Stimulated activated naive CD8-positive, alpha-beta T cell treated with anti-CD3 and anti-CD28 coated beads, Interleukin-15, Interleukin-2, amounts not matched to agents 100 U/mL and 50 U/mL, for 24 hours (primary cell): ENCODE results near the gene CNTN3.

Source experiments
- ATAC-seq: fragments of 150-1000 bp; cut with Tn5 transposase; one replicate; pipeline ENCODE4 v1.10.0; 2021
- DNase-seq: peaks from one replicate; pipeline ENCODE4 v3.0.0; 2021

The CNTN3 gene

GRCh38 chr3:74611206-74611605 is 3.3 kb downstream of the CNTN3 start:
- ATAC-seq (no peak), DNase-seq (no peak)

GRCh38 chr3:74607803-74608202 is 6.7 kb downstream of the CNTN3 start:
- DNase-seq, result no peak

GRCh38 chr3:74606996-74607395 is 7.5 kb downstream of the CNTN3 start:
- ATAC-seq (no peak), DNase-seq (no peak)

More at GRCh38 chr3:74607803-74608202, 6.7 kb downstream of the CNTN3 start:
- ATAC-seq, result no peak

- DNase-seq (no peak), ATAC-seq (no peak)
These were observed 9.0 kb downstream of the CNTN3 start for GRCh38 chr3:74605437-74605836.

GRCh38 chr3:74603292-74603691 is 11.2 kb downstream of the CNTN3 start:
- ATAC-seq (no peak), DNase-seq (no peak)

GRCh38 chr3:74602471-74602870 is 12.0 kb downstream of the CNTN3 start:
- ATAC-seq, result no peak
- DNase-seq, result no peak

- DNase-seq (no peak), ATAC-seq (no peak)
These were observed 12.7 kb downstream of the CNTN3 start for GRCh38 chr3:74601793-74602192.

GRCh38 chr3:74599564-74599963 is 14.9 kb downstream of the CNTN3 start:
- no peak for DNase-seq
- no peak for ATAC-seq

GRCh38 chr3:74593152-74593551 is 21.3 kb downstream of the CNTN3 start:
- ATAC-seq, result no peak

GRCh38 chr3:74592359-74592758 is 22.1 kb downstream of the CNTN3 start:
- no peak for DNase-seq
- ATAC-seq, result no peak

More at GRCh38 chr3:74593152-74593551, 21.3 kb downstream of the CNTN3 start:
- DNase-seq, result no peak

- ATAC-seq (no peak), DNase-seq (no peak)
These were observed 22.5 kb downstream of the CNTN3 start for GRCh38 chr3:74591946-74592345.

GRCh38 chr3:74591342-74591741 is 23.1 kb downstream of the CNTN3 start:
- ATAC-seq, result no peak
- DNase-seq, result no peak

GRCh38 chr3:74590620-74591262 is 23.7 kb downstream of the CNTN3 start:
- DNase-seq (no peak), ATAC-seq (no peak)

GRCh38 chr3:74584782-74585181 is 29.7 kb downstream of the CNTN3 start:
- ATAC-seq, result no peak
- DNase-seq, result no peak

- DNase-seq (no peak), ATAC-seq (no peak)
These were observed 31.5 kb downstream of the CNTN3 start for GRCh38 chr3:74582982-74583381.

GRCh38 chr3:74575857-74576256 is 38.6 kb downstream of the CNTN3 start:
- DNase-seq, result no peak
- no peak for ATAC-seq

GRCh38 chr3:74571118-74571517 is 43.3 kb downstream of the CNTN3 start:
- no peak for ATAC-seq
- DNase-seq, result no peak
